H1 (cell line): ENCODE data around the gene RING1. TPM values are rescaled to one million over a fixed set of nuclear protein-coding genes. Genes with fewer than 3 reads are reported as not detected.

Source experiments
- CTCF ChIA-PET: fragments of 300-600 bp; sonication (Branson Sonifier 250); formaldehyde crosslinking; loops from one replicate; lab custom pipeline; 2021; ENCODE audit not compliant: partially characterized antibody; lab: Charles Lee
- POLR2A ChIA-PET: fragments of 300-600 bp; sonication (Branson Sonifier 250); formaldehyde crosslinking; loops from one replicate; lab custom pipeline; 2021; ENCODE audit warnings: inconsistent platforms; ENCODE audit not compliant: partially characterized antibody; lab: Charles Lee
- DNase-seq, 2 experiments: peaks; one replicate each; pipeline versions ENCODE4 v3.0.0 to v3.0.0-alpha.2; 2010 to 2022; ENCODE audit warnings: low spot score in 2 of 2, low read depth in 1 of 2, mixed read lengths in 1 of 2
- FAIRE-seq: peaks from 2 replicates; lab custom pipeline; 2011; peaks lifted over from hg19 to GRCh38; lab: Jason Lieb, UNC
- H2AFZ ChIP-seq: 2 replicates; pipeline ENCODE4 v1.8.1; 2012; ENCODE audit warnings: low read length, inconsistent platforms
- H2AK5ac ChIP-seq: 2 replicates; pipeline ENCODE4 v1.6.1; 2013; ENCODE audit warnings: low read depth, low read length
- H2BK120ac ChIP-seq: replicated peaks from 2 replicates; pipeline ENCODE3; 2013; ENCODE audit warnings: low read depth, low read length, inconsistent platforms
- H2BK12ac ChIP-seq: 2 replicates; pipeline ENCODE4 v1.6.1; 2013; ENCODE audit warnings: low read depth, low read length
- H2BK15ac ChIP-seq: 2 replicates; pipeline ENCODE4 v1.6.1; 2013; ENCODE audit warnings: low read length
- H2BK20ac ChIP-seq: 2 replicates; pipeline ENCODE4 v1.6.1; 2013; ENCODE audit warnings: low read length
- H2BK5ac ChIP-seq: 2 replicates; pipeline ENCODE4 v1.6.1; 2013; ENCODE audit warnings: low read depth, low read length
- H3K14ac ChIP-seq: 2 replicates; pipeline ENCODE4 v1.6.1; 2013; ENCODE audit warnings: inconsistent platforms; ENCODE audit not compliant: insufficient read length
- H3K18ac ChIP-seq: 2 replicates; pipeline ENCODE4 v1.6.1; 2013; ENCODE audit warnings: low read length; ENCODE audit errors: extremely low read depth
- H3K23ac ChIP-seq: 2 replicates; pipeline ENCODE4 v1.6.1; 2013; ENCODE audit warnings: inconsistent platforms; ENCODE audit not compliant: insufficient read length
- H3K23me2 ChIP-seq: 2 replicates; pipeline ENCODE4 v1.6.1; 2013; ENCODE audit warnings: low read depth, low read length
- H3K27ac ChIP-seq: 2 replicates; pipeline ENCODE4 v1.6.1; 2011; ENCODE audit warnings: low read depth, low read length, inconsistent platforms
- H3K27me3 ChIP-seq, 4 experiments: replicated peaks in 1 of 4; 1 replicate in 1 of 4; 2 replicates in 3 of 4; pipeline versions ENCODE4 v1.6.1 to v1.8.1; 2011 to 2013; ENCODE audit warnings: low read length in 3 of 4, mild to moderate bottlenecking in 3 of 4, inconsistent platforms in 2 of 4, mixed read lengths in 2 of 4, moderate library complexity in 1 of 4; ENCODE audit not compliant: control insufficient read depth in 3 of 4, insufficient read depth in 3 of 4; ENCODE audit errors: extremely low read depth in 1 of 4
- H3K36me3 ChIP-seq, 4 experiments: 2 replicates each; pipeline versions ENCODE4 v1.6.1 to v1.8.1; 2011 to 2013; ENCODE audit warnings: mild to moderate bottlenecking in 4 of 4, low read length in 3 of 4, moderate library complexity in 2 of 4, control low read depth in 1 of 4, inconsistent platforms in 1 of 4; ENCODE audit not compliant: insufficient read depth in 4 of 4, control insufficient read depth in 2 of 4
- H3K4ac ChIP-seq: replicated peaks from 2 replicates; pipeline ENCODE3; 2013; ENCODE audit warnings: low read length, low read depth, mixed read lengths, inconsistent platforms; ENCODE audit not compliant: insufficient read length
- H3K4me1 ChIP-seq, 4 experiments: replicated peaks in 1 of 4; 1 replicate in 1 of 4; 2 replicates in 3 of 4; pipeline versions ENCODE4 v1.6.1 to v1.8.1; 2011 to 2013; ENCODE audit warnings: low read length in 3 of 4, inconsistent platforms in 2 of 4, mixed read lengths in 1 of 4; ENCODE audit not compliant: insufficient read depth in 4 of 4, control insufficient read depth in 3 of 4
- H3K4me2 ChIP-seq, 2 experiments: 2 replicates each; pipeline versions ENCODE4 v1.6.1 to v1.8.1; 2011 to 2013; ENCODE audit warnings: low read depth in 2 of 2, low read length in 2 of 2, control low read depth in 1 of 2, inconsistent platforms in 1 of 2, mild to moderate bottlenecking in 1 of 2; ENCODE audit not compliant: insufficient read depth in 1 of 2
- H3K4me3 ChIP-seq, 4 experiments: fragments of 200-600, 300-600 bp in 1 of 4; sonication (generic), shearing (Covaris generic), sonication (Bioruptor Twin) in 1 of 4; 2 replicates each; pipeline versions ENCODE4 v1.5.1 to v1.8.1; 2011 to 2016; ENCODE audit warnings: low read length in 4 of 4, low read depth in 3 of 4, control low read depth in 2 of 4, inconsistent platforms in 2 of 4, mild to moderate bottlenecking in 2 of 4, mixed read lengths in 1 of 4, moderate library complexity in 1 of 4; ENCODE audit not compliant: insufficient read depth in 2 of 4; ENCODE audit errors: extremely low read depth in 1 of 4
- H3K56ac ChIP-seq: replicated peaks from 2 replicates; pipeline ENCODE3; 2013; ENCODE audit warnings: low read depth, mild to moderate bottlenecking, mixed read lengths, low read length, inconsistent platforms; ENCODE audit not compliant: insufficient read length
- H3K79me1 ChIP-seq: 2 replicates; pipeline ENCODE4 v1.6.1; 2013; ENCODE audit warnings: low read depth, low read length, control low read depth
- H3K79me2 ChIP-seq, 2 experiments: 2 replicates each; pipeline versions ENCODE4 v1.6.1 to v1.8.1; 2012 to 2013; ENCODE audit warnings: low read length in 2 of 2, mild to moderate bottlenecking in 2 of 2, inconsistent platforms in 1 of 2; ENCODE audit not compliant: insufficient read depth in 2 of 2, control insufficient read depth in 1 of 2
- H3K9ac ChIP-seq, 4 experiments: replicated peaks in 1 of 4; 1 replicate in 1 of 4; 2 replicates in 3 of 4; pipeline versions ENCODE4 v1.6.1 to v1.8.1; 2011 to 2013; ENCODE audit warnings: low read depth in 3 of 4, low read length in 3 of 4, control low read depth in 2 of 4, mild to moderate bottlenecking in 2 of 4, moderate library complexity in 2 of 4, inconsistent platforms in 1 of 4; ENCODE audit errors: extremely low read depth in 1 of 4
- H3K9me3 ChIP-seq, 2 experiments: 2 replicates each; pipeline versions ENCODE4 v1.6.1 to v1.8.1; 2012 to 2013; ENCODE audit warnings: mild to moderate bottlenecking in 2 of 2, moderate library complexity in 2 of 2, control low read depth in 1 of 2, inconsistent platforms in 1 of 2, low read depth in 1 of 2, low read length in 1 of 2, mixed read lengths in 1 of 2; ENCODE audit not compliant: insufficient read depth in 2 of 2
- H4K20me1 ChIP-seq, 2 experiments: replicated peaks in 1 of 2; 2 replicates each; pipeline versions ENCODE3 to v1.8.1; 2011 to 2013; ENCODE audit warnings: inconsistent platforms in 2 of 2, low read length in 2 of 2, mild to moderate bottlenecking in 1 of 2; ENCODE audit not compliant: insufficient read depth in 2 of 2, control insufficient read depth in 1 of 2
- H4K5ac ChIP-seq: 2 replicates; pipeline ENCODE4 v1.6.1; 2013; ENCODE audit warnings: low read length, low read depth, mixed read lengths, inconsistent platforms; ENCODE audit not compliant: insufficient read length
- H4K8ac ChIP-seq: 2 replicates; pipeline ENCODE4 v1.8.0; 2013; ENCODE audit warnings: mild to moderate bottlenecking, moderate library complexity, low read length, inconsistent platforms; ENCODE audit not compliant: insufficient read depth; ENCODE audit errors: extremely low read depth
- H4K91ac ChIP-seq: replicated peaks from 2 replicates; pipeline ENCODE3; 2013; ENCODE audit warnings: low read length, mixed read lengths, inconsistent platforms; ENCODE audit not compliant: insufficient read length
- CHD1 ChIP-seq: IDR thresholded peaks from 2 replicates; pipeline ENCODE4 v1.6.1; 2012; ENCODE audit warnings: low read depth, low read length, improper control_type of control experiment
- E2F6 ChIP-seq: IDR thresholded peaks from 2 replicates; pipeline ENCODE4 v1.6.1; 2012; ENCODE audit warnings: inconsistent platforms
- GABPA ChIP-seq: IDR thresholded peaks from 2 replicates; pipeline ENCODE4 v1.6.1; 2011; ENCODE audit warnings: mild to moderate bottlenecking, low read length, moderate library complexity, borderline replicate concordance; ENCODE audit not compliant: insufficient read depth
- POU5F1 ChIP-seq: IDR thresholded peaks from 2 replicates; pipeline ENCODE4 v1.6.1; 2011; ENCODE audit warnings: low read depth, mild to moderate bottlenecking, low read length, moderate library complexity
- RBBP5 ChIP-seq: IDR thresholded peaks from 2 replicates; pipeline ENCODE4 v1.7.1; 2012; ENCODE audit warnings: low read depth, mild to moderate bottlenecking, inconsistent platforms, low read length, moderate library complexity, borderline replicate concordance
- SIN3A ChIP-seq, 2 experiments: IDR thresholded peaks in 1 of 2; conservative IDR thresholded peaks in 1 of 2; 2 replicates each; pipeline ENCODE4 v1.6.1; 2011 to 2012; ENCODE audit warnings: low read length in 2 of 2, improper control_type of control experiment in 1 of 2, low read depth in 1 of 2, mild to moderate bottlenecking in 1 of 2
- SP2 ChIP-seq: IDR thresholded peaks from 2 replicates; pipeline ENCODE4 v1.6.1; 2012; ENCODE audit warnings: mild to moderate bottlenecking, low read length, inconsistent platforms
- WGBS, 2 experiments: shearing (Covaris generic) in 1 of 2; methylation state at CpG; one replicate each; pipeline versions ENCODE4 v1.1.6 to v1.1.7; 2013 to 2015; ENCODE audit warnings: low lambda C conversion rate in 2 of 2, mixed read lengths in 2 of 2, inconsistent platforms in 1 of 2, low coverage in 1 of 2, missing lambda C conversion rate in 1 of 2; ENCODE audit not compliant: insufficient replicate concordance in 2 of 2, insufficient coverage in 1 of 2, insufficient read length in 1 of 2; ENCODE audit errors: extremely low coverage in 1 of 2, missing lambda C conversion rate in 1 of 2; 5-methylcytosine and 5-hydroxymethylcytosine counted together
- polyA plus RNA-seq, 7 experiments: library from polyadenylated mRNA; depleted of rRNA in 3 of 7; stranded (reverse) in 5 of 7; unstranded in 2 of 7; fragments of >200 nt in 5 of 7; fragments of 200-250 nt in 2 of 7; gene quantifications; 1 replicate in 5 of 7; 2 replicates in 1 of 7; 4 replicates in 1 of 7; pipeline versions ENCODE4 v1.2.1 to v1.2.3, GENCODE V29; 2011 to 2013; ENCODE audit warnings: missing spikeins in 2 of 7, mixed read lengths in 2 of 7
- total RNA-seq: library from RNA; stranded (reverse); fragmentation: NEBNext Ultra II Directional; extraction: Animal tissue kit (Norgen Biotek cat#: 25700); gene quantifications from 2 replicates; pipeline ENCODE4 v1.2.1, GENCODE V29; 2021

RING1 gene
- total and polyA plus RNA-seq, 2 of the 8 experiments (the other 6 are each of a cell fraction or from before 2014, with no cell fraction given), result 16.4 to 26.0 TPM

DNA sequence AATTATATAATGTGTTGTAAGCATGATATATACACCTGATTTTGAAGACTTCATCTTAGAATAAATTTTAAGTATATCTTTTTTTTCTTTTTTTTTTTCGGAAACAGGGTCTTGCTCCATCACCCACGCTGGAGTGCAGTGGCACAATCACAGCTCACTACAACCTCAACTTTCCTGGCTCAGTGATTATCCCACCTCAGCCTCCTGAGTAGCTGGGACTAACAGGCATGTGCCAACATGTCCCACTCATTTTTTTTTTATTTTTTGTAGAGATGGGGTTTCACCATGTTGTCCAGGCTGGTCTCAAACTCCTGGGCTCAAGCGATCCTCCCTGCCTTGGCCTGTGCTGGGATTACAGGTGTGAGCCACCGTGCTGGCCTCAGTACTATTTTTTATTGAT lies 46.3 kb downstream of the RING1 start:
- H3K27ac ChIP-seq, result no peak overlapping the region
- no peak overlapping the region for H3K56ac ChIP-seq
- DNase-seq, result no peak
- H2BK15ac ChIP-seq, result no peak overlapping the region
- H3K79me2 ChIP-seq, result no peaks in the 10 kb centered on the region
- no peak overlapping the region for H2AK5ac ChIP-seq
- no peak overlapping the region for H2BK20ac ChIP-seq
- POLR2A ChIA-PET, result interaction anchor here (1.0 to 3.9 kb wide), 7 partner anchors 8 to 283 kb away, joined by 3 to 25 read pairs (median 4); partner anchors contain the start of genes B3GALT4, RPS18 and VPS52
- H2BK120ac ChIP-seq, result no peak overlapping the region
- no peak overlapping the region for H4K91ac ChIP-seq
- no peak overlapping the region for H3K4ac ChIP-seq
- H3K9ac ChIP-seq, result no peak overlapping the region
- H3K23me2 ChIP-seq, result peaks cover 3% of the 10 kb centered on the region; the same call in 1 of the 2 replicates
- H3K4me2 ChIP-seq, result no peak overlapping the region
- no peaks in the 10 kb centered on the region for H4K20me1 ChIP-seq
- no peak overlapping the region for H3K23ac ChIP-seq
- no peak overlapping the region for H2BK5ac ChIP-seq
- H2AFZ ChIP-seq, result no peak overlapping the region
- FAIRE-seq, result no peak
- peaks cover 0 to 3% (median under 1%) of the 10 kb centered on the region in 4 experiments; a peak in 2 of 8 replicates for H3K36me3 ChIP-seq
- no peak overlapping the region for H4K5ac ChIP-seq
- H3K79me1 ChIP-seq, result no peaks in the 10 kb centered on the region
- 0 out of 4 replicates have a peak, but pooled peaks cover 0 to 2% of the 10 kb centered on the region in 2 experiments for H3K9me3 ChIP-seq
- no peak overlapping the region for H3K18ac ChIP-seq
- TF ChIP-seq E2F6, result no peak
- TF ChIP-seq SIN3A (conservative IDR thresholded peaks at IDR 0.05 in 1 of 2, IDR thresholded peaks at IDR 0.05 in 1 of 2; ENCODE audit: low read depth in 1 of 2, low read length in 2 of 2), result no peak
- TF ChIP-seq CHD1, result no peak
- no peak for TF ChIP-seq GABPA
- TF ChIP-seq RBBP5, result no peak
- TF ChIP-seq POU5F1, result no peak
- TF ChIP-seq SP2, result no peak
- 100% methylated on average over 4 of the region's 4 CpGs; no CpG with 5 or more reads in 1 of the 2 experiments for WGBS, 2 experiments
- H3K4me1 ChIP-seq, result peaks cover 0 to 4% (median 2%) of the 10 kb centered on the region in 4 experiments; a peak in 1 of 7 replicates
- H3K4me3 ChIP-seq, result no peak overlapping the region
- H4K8ac ChIP-seq, result no peak overlapping the region
- CTCF ChIA-PET, result interaction anchor here (0.7 to 1.3 kb wide), 4 partner anchors 9 to 182 kb away, joined by 3 read pairs; no protein-coding TSS in a partner anchor
- H3K14ac ChIP-seq, result no peak overlapping the region
- no peak overlapping the region for H2BK12ac ChIP-seq
- no peaks in the 10 kb centered on the region for H3K27me3 ChIP-seq
